GM19240 (cell line): ENCODE results near the gene TTC16.
A peak's percentile ranks its signal among the peaks of the same experiment; 100 is the strongest.

Experiments used
- DNase-seq: peaks from one replicate; pipeline ENCODE4 v3.0.0; 2011; ENCODE audit warnings: low spot score; ENCODE audit not compliant: insufficient read length

The TTC16 gene

DNA sequence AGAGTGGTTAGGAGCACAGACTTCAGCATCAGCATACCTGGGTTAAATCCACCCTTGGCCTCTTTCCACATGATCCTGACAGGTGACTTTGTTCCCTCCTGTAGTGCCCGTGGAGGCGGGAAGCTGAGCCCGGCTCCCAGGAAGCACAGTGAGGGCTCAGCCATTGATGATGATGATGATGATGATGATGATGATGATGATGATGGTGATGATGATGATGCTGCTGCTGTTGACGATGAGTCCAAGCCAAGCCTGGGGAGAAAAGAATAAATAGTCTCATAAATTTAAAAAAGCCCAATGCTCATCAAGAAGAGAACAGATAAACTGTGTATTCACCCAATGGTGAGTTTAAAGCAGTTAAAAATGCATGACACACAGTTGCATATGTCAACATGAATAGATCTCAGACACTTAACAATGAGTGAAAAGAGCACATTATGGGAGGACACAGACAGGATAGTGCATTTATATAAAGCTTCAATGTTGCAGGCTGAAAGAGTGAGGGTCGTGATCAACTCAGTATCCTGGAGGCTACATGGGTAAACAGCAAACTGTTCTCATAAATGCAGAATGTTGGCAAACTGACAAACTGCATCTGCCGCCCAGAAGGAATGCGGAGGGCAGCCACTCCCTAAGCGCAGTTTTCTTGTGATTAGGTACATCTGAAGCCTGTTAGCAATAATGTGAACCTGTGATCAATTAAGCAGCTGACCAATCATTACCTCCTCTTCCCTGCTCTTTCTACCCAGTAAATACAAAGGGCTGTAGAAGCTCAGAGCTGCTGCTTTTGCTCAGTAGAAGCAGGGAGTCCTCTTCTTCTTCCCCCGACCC is 20.8 kb upstream of the TTC16 start:
- no peak for DNase-seq

DNA sequence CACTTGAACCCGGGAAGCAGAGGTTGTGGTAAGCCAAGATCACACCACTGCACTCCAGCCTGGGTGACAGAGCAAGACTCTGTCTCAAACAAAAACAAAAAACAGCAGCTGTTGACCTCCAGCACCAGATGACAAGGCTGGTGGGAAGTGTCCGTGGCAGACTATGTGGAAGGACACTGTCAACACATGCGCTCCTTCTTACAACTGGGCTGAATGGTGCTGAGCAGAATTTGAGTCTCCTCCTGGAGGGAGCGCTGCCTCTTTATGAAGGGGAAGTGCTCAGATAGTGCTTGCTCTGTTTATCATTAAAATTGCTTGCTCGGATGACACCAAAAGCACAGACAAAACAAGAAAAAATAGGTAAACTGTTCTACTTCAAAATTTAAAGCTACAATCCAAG is 18.3 kb upstream of the TTC16 start:
- no peak for DNase-seq

DNA sequence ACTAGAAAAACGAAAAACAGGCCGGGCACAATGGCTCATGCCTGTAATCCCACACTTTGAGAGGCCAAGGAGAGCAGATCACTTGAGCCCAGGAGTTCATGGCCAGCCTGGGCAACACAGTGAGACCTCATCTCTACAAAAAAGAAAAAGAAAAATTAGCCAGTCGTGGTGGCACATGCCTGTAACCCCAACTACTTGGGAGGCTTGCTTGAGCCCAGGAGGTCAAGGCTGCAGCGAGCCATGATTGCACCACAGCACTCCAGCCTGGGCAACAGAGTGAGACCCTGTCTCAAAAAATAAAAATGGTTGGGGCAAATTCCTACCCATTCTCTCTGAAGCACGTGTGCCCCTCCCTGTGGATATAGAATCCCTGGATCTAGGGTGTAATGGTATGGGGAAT is 17.5 kb upstream of the TTC16 start:
- DNase-seq, result no peak

DNA sequence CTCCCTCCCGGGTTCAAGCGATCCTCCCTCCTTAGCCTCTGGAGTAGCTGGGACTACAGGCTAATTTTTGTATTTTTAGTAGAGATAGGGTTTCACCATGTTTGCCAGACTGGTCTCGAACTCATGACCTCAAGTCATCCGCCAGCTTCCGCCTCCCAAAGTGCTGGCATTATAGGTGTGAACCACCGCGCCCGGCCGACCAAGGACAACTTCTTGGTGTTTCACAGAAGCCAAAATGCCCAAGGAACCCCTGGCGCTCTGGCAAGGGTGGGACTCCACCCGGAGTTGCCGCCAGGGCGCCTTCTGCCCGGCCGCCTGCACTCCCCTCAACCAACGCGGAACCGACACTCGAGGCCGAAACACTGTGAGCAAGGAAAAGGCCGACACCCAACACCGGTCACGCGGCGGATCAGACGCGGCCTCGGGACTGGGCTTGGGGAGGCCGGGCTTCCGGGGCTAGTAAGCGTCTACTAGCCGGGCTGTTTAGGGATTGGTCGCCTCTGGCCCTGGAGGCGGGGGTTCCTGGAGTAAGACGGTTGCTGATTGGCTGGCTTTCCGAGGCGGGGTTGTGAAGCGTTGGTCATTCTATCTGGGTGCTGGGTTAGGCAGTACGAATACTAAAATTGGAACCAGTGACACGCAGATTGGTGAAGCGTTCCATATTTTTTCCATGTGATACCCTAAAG is 16.8 kb upstream of the TTC16 start:
- peak; percentile 89 for DNase-seq

DNA sequence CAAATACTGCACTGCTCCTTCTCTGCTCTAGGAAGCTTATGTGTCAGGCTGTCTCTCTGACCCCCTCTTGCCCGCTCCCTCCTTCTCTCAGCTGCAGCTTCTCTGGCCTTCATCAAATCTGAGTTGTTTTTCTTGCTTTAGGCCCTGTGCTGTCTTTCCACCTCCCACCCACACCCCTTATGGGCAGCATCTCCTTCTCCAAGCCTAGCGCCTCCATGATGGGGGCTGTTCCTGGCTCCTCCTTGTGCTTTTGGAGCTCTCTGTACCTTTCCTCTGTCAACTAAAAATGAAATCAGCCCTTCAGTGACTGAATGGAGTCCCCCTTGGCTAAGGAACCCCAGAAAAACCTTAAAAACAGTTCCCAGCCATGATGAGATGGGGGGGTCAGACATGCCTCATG is 15.7 kb upstream of the TTC16 start:
- DNase-seq, result no peak

DNA sequence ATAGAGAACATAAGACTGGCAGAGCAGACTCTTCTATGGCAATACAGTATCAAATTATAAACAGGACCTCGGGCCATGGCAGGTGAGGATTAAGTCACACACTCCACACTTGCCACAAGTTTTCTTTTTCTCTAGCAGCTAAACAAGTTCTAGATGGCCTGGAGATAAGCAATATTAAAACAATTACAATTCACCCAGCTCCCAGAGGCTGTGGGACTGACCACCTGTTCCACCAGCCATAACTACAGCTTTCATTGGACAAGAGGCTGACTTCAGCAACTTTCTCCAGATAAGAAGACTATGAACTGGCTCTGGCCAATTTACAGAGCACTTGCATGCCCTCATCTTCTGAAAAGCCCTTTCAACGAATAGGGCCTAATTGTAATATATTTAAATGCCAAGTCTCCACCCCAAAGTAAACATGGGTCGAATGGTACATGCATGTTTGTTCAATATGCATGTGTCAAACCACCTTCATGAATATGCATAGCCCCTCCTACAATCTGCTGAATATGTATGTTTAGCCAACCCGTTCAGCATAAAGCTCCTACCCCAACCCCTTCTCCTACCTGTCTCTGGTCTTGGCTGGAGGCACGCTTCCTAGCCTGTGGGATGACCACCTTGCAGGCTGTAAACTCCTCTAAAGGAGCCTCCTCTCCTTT is 15.2 kb upstream of the TTC16 start:
- DNase-seq, result no peak

DNA sequence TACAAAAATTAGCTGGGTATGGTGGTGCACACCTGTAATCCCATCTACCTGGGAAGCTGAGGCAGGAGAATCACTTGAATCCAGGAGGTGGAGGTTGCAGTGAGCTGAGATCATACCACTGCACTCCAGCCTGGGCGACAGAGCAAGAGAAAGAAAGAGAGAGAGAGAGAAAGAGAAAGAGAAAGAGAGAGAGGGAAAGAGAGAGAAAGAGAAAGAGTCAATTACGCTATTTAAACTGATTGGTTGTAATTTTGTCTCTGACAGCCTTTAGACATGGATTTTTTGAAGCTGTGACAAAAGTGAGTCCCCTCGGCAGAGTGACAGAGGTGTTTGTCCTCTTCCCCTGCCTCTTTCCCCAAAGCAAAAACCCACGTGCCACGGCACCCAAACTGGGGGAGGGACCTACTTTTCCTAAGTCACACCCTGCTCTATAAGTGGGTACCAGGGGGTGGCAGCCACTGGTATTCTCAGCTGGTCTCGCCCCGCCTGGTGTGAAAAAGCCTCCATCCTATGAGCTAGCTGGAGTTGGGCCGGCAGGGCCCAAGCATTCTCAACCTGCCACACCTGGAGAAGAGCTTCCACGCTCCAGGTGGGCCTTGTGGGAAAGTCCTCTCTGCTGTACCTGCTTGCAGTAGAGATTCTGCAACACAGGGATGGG is 12.5 kb upstream of the TTC16 start:
- no peak for DNase-seq

DNA sequence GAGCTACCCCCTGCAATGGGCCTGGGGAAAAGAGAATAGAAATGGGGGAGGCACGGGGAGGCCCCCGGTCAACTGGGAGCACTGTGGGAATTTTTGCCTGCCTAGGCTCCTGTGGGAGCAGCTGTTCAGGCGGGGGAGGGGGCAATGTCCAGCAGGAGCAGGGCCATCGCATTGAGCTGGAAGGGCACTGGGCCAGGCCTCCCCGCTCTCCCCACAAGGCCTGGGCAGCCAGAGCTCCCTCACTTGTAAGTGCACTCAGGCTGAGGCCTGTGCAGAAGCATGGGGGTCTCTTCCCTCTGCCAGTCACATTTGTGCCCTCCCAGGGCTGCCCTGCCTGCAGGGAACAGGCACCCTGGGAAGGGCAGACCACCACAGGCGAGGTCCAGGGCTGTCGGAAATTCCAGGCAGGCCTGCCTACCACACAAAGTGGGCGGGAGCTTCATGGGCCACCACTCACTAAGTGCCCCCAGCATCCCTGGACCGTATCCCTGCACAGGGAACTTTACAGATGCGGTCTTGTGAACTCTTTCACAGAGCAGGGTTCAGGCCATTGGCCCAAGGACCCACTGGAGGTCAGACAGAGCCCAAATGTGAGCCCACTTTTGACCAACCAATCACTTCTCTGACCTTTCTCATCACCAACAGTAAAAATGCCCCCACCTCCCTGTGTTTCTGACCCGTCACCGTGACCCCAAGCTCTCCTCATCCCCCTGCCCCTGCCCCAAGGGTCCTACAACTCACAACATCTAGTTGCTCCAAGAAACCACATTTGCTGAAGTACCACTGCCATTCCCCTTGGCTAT is 10.1 kb upstream of the TTC16 start:
- DNase-seq, result no peak

DNA sequence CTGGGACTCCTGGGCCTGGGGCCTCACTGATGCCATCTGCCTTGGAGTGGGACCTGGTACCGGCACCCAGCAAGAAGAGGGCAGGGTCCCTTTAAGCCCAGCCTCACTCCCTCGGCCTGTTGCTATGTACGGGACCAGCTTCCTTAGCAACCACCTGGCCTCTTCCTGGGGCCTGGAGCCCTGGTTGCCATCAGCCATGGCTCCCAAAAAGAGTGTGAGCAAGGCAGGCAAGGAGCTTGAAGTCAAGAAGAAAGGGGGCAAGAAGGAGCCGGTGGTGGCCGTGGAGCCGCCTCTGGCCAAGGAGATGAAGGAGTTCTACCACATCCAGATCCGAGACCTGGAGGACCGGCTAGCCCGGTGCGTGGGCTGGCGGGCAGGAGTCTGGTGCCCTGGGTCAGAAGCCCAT is 9.0 kb upstream of the TTC16 start, which contains the start of gene CFAP157:
CFAP157 (plus strand) TSS at position 153 of the 406 bp plus-strand sequence; CDS start at position 197, 44 bp downstream.
- no peak for DNase-seq

DNA sequence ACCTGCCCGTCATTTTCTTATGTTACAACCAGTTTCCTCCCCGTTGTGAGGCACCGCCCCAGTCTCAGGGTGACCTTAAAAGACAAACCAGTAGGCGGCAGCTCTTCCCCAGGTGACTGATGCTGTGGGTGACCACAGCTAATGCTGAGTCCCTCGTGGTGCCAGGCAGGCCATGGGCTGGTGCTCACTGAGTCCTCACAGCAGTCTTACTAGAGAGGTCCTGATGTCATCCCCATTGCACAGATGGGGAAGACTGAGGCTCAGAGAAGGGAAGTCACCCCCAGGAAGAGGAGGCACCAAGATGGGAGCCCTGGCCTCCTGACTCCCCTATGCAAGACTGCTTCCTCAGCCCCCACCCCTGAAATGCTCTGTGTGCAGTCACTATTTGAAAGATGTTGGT is 8.1 kb upstream of the TTC16 start:
- DNase-seq, result no peak

DNA sequence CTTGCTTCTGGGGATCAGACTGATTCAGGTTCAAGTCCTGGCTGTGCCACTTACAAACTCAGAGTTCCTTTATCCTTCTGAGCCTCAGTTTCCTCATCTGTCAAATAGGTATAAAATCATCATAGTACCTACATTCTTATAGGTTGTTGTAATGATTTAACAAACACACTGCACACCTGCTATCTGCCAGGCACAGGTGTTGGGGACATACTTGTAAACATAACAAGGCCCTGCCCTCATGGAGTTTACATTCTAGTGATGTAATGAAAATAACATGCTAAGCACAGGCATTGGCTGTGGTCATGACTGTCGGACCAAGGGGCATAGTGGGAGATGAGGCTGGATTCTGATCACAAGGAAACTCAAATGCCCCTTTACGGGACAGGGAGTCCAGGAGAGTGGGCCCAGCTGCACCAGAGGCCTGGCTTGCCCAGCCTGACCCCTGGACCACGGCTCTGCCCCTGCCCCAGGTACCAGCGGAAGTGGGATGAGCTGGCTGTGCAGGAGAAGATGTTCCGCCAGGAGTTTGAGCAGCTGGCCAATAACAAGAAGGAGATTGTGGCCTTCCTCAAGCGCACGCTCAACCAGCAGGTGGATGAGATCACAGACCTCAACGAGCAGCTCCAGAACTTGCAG is 6.8 kb upstream of the TTC16 start:
- no peak for DNase-seq

DNA sequence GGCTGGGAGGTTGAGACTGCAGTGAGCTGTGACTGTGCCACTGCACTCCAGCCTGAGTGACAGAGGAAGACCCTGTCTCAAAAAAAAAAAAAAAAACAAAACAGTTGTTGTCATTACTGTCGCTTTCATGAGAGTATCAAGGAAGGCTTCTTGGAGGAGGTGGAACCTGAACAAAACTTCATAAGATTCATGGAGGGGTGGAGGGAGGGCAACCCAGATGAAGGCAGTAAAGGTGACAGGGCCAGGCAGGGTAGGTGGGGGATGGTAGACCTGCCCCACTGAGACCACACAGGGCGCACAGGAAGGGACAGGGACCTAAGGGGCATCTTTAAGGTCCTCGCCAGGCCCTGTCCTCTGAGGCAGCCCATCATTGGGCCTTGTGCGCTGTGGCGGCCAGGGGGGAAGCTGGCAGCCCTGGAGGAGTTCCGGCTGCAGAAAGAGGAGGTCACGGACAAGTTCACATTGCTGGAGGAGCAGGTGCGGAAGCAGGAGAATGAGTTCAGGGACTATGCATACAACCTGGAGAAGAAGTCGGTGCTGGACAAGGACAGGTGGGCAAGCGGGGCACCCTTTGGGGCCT is 5.6 kb upstream of the TTC16 start:
- DNase-seq, result no peak

DNA sequence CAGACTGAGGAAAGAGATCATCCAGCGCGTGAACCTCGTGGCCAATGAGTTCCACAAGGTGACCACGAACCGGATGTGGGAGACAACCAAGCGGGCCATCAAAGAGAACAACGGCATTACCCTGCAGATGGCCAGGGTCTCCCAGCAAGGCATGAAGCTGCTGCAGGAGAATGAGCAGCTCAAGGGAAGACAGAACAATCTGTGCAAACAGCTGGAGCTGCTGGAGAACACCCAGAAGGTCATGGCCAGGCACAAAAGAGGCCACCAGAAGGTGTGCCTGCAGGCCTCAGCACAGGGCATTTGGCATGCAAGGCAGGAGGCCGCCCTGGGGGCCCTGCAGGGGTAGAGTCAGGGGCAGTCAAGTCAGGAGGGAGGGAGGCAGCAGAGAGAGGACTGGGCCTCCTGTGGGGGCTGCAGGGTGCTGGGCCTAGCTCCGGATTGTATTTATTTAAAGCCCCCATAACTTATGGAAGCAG is 4.6 kb upstream of the TTC16 start:
- no peak for DNase-seq

DNA sequence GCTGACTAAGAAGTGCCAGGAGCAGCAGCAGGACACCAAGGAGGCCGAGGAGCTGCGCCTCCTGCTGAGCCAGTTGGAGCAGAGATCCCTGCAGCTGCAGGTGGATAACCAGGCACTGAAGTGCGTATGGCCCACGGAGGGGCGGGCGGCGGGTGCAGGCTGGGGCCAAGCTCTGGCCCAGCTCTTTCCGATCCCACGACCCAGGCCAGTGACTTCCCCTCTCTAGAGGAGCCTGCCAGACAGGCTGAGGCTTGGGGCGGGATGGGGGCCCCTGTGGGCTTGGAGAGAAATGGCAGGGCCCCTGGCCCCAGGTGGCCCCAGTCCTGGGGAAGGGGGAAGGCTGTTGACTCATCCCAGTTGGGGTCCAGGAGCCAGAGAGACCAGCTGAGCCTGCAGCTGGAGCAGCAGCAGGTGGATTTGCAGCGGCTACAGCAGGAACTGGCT is 4.0 kb upstream of the TTC16 start:
- DNase-seq, result no peak

DNA sequence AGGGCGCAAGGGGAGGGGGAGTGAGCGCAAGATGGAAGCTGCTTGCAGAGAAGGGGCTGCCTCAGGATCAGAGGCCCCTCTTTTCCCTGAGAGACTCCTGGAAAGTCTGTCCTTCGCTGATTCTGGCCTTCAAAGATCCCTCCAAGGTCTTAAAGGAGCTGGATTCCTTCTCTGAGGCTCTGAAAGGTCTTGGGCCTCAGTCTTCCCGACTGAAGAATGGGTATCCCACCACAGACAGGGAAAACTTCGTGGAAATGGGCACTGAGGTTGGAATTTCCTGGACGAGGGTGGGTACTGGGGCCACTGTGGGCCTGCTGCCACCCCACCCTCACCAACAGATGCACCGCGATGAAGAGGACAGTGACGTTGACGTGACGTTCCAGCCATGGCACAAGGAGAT is 3.5 kb upstream of the TTC16 start:
- DNase-seq, result no peak

DNA sequence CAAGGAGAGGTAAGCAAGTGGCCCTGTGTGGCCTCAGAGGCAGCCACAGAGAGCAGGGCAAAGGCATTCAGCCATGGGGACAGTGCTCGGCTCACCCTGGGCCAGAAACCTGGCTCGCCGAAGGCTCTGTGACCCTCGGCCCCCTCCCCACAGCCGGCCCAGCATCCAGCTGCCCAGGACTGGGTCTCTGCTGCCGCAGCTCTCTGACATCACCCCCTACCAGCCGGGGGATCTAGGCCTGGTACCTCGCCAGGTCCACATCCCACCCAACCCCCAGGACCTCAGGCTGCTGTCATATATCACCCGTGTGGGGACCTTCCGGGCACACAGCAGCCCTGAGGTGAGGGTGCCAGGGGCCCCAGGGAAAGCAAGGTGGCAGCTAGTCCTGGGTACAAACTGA is 3.0 kb upstream of the TTC16 start:
- DNase-seq, result no peak

DNA sequence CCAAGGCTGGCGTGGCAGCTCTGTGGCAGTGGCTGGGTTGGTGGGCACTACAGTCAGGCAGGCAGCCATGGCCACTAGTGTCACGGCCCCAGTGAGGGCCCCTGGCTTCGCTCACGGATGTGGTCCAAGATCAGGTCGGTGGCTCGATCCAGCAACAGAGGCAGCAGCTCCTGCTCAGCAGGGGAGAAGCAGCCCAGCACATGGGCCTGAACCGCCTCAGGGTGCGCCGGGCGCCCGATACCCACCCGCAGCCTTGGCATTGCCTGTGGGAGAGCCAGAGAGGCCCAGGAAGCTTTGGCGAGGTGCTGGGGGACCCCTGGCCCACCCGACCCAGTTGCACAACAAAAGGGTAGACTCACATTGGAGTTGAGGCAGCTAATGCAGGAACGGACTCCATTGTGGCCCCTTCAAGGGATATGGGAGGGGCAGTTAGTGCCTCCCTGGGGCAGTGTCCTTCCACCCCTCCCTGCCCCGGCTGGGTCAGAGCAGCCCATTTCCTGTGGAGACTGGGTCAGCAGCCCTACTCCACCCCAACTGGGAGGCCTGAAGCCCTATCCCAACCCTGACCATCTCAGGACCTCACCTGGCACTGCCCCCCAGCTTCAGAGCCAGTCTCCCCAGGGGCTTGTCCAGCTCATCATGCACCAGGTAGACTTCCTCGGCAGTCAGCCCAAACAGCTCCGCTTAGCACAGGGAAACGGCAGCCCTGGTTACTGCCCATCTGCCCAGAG is 1.7 kb upstream of the TTC16 start:
- no peak for DNase-seq

DNA sequence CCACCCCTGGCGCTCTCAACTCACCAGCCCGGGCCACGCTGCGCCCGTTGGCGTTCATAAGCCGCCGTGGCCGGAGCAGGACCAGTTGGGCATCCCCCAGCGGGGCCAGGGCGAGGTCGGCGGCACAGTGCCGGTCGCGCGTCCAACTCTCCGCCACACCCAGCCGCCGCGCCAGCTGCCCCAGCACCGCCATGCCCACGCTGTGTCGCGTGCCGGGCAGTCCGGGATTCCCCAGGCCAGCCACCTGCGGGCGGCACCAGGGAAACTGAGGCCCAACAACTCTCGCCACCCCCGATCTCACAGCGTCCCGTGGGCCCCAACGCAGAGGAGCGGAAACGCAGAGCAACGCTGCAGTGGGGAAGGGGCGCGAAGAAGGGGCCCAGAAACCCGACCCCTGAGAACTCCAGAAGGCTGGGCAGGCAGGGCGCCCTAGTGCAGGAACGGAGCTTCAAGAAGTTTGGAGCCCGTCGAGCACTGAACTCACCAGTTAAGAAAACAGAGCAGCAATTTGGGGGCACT is 869 bp upstream of the TTC16 start:
- DNase-seq, result no peak

DNA sequence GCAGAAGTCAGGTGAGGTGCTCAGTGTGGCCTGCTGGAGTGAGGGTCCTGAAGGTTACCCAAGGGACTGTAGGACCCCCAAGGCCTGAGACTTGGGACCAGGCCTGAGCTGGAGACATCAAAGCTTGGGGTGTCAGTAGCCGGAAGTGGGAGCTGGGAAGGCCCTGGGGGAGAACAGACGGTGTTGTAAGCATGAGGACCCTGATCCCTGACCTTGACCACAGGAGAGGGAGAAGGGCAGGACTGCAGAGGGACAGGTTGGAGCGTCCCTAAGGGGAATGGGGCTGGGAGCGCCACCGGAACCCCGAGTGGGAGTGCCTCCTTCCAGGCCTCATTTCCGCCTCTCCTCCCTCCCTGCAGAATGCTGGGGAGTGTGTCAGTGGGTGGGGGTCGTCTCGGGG is 533 bp downstream of the TTC16 start:
- no peak for DNase-seq
